GM10266 (cell line): ENCODE data around the gene SLC17A1.

Experiments used
- DNase-seq: peaks from one replicate; pipeline ENCODE4 v3.0.0; 2012; ENCODE audit errors: extremely low spot score
- CTCF ChIP-seq: IDR thresholded peaks from 2 replicates; pipeline ENCODE4 v1.5.1; 2012; ENCODE audit warnings: mild to moderate bottlenecking, low read depth; ENCODE audit not compliant: control insufficient read depth, insufficient read depth; ENCODE audit errors: missing control alignments

SLC17A1 gene

GRCh38 chr6:25852756-25853155, 20.9 kb upstream of the SLC17A1 start:
- no peak for TF ChIP-seq CTCF
- no peak for DNase-seq

- TF ChIP-seq CTCF = no peak
- DNase-seq = no peak
Observed at GRCh38 chr6:25851961-25852360, 20.1 kb upstream of the SLC17A1 start.

GRCh38 chr6:25844518-25844917, 12.7 kb upstream of the SLC17A1 start:
- no peak for TF ChIP-seq CTCF
- DNase-seq = no peak

GRCh38 chr6:25842526-25842925, 10.7 kb upstream of the SLC17A1 start:
- TF ChIP-seq CTCF = no peak
- no peak for DNase-seq

GRCh38 chr6:25835442-25836283, 3.8 kb upstream of the SLC17A1 start:
- no peak for TF ChIP-seq CTCF

GRCh38 chr6:25834950-25835349, 3.1 kb upstream of the SLC17A1 start:
- DNase-seq = no peak
- no peak for TF ChIP-seq CTCF

More at GRCh38 chr6:25835442-25836283, 3.8 kb upstream of the SLC17A1 start:
- no peak for DNase-seq

GRCh38 chr6:25833136-25833535, 1.3 kb upstream of the SLC17A1 start:
- no peak for TF ChIP-seq CTCF
- DNase-seq = no peak
